K562 (cell line): Measurements from ENCODE around the gene TBC1D17. TPM values are rescaled to one million over a fixed set of nuclear protein-coding genes. Genes with fewer than 3 reads are reported as not detected.

Experiments
- CREB5 ChIP-seq: fragments of 250-450 bp; sonication (Bioruptor Pico); IDR thresholded peaks from 2 replicates; pipeline ENCODE4 v1.5.0; 2020; ENCODE audit warnings: mild to moderate bottlenecking
- ETS1 ChIP-seq: conservative IDR thresholded peaks from 2 replicates; pipeline ENCODE4 v1.6.1; 2011; ENCODE audit warnings: low read depth, mild to moderate bottlenecking, low read length; ENCODE audit not compliant: control insufficient read depth
- FOXK1 ChIP-seq: sonication (generic); formaldehyde crosslinking; IDR thresholded peaks from 2 replicates; pipeline ENCODE4 v1.8.0; 2022; ENCODE audit warnings: missing genetic modification reagents, mild to moderate bottlenecking, borderline replicate concordance
- KLF1 ChIP-seq: fragments of 450-650 bp; IDR thresholded peaks from 2 replicates; pipeline ENCODE4 v1.6.1; 2016; ENCODE audit warnings: missing genetic modification characterization, missing compliant biosample characterization
- MAFF ChIP-seq: IDR thresholded peaks from 2 replicates; pipeline ENCODE4 v1.6.1; 2012; ENCODE audit warnings: low read length, improper control_type of control experiment
- MLX ChIP-seq, 2 experiments: fragments of 450-650 bp in 1 of 2; sonication (generic) in 1 of 2; formaldehyde crosslinking; conservative IDR thresholded peaks; 2 replicates each; pipeline versions ENCODE4 v1.4.0 to v1.8.1; 2020 to 2022; ENCODE audit warnings: mild to moderate bottlenecking in 1 of 2, missing genetic modification reagents in 1 of 2
- MXI1 ChIP-seq: IDR thresholded peaks from 2 replicates; pipeline ENCODE4 v1.6.1; 2011; ENCODE audit warnings: low read depth, mild to moderate bottlenecking, improper control_type of control experiment, low read length
- MYBL2 ChIP-seq, 2 experiments: fragments of 450-650 bp in 1 of 2; sonication (generic) in 1 of 2; formaldehyde crosslinking in 1 of 2; IDR thresholded peaks; 2 replicates each; pipeline versions ENCODE4 v1.6.1 to v1.8.1; 2017 to 2022; ENCODE audit warnings: borderline replicate concordance in 1 of 2, inconsistent platforms in 1 of 2, low read depth in 1 of 2, mild to moderate bottlenecking in 1 of 2, missing genetic modification reagents in 1 of 2, moderate library complexity in 1 of 2
- POLR3G ChIP-seq: IDR thresholded peaks from 2 replicates; pipeline ENCODE4 v1.6.1; 2011; ENCODE audit not compliant: insufficient read length, insufficient replicate concordance; ENCODE audit errors: extremely low read depth
- RAD21 ChIP-seq, 2 experiments: fragments of 250-450 bp in 1 of 2; fragments of 450-650 bp in 1 of 2; sonication (Bioruptor Pico) in 1 of 2; formaldehyde crosslinking in 1 of 2; IDR thresholded peaks in 1 of 2; conservative IDR thresholded peaks in 1 of 2; 2 replicates each; pipeline versions ENCODE4 v1.4.0 to v1.8.0; 2020 to 2022; ENCODE audit warnings: mild to moderate bottlenecking in 2 of 2, moderate library complexity in 1 of 2
- SAFB ChIP-seq: fragments of 200-400 bp; formaldehyde crosslinking; IDR thresholded peaks from 2 replicates; pipeline ENCODE4 v1.6.1; 2017; ENCODE audit warnings: low read depth, low read length, borderline replicate concordance
- SP2 ChIP-seq: IDR thresholded peaks from 2 replicates; pipeline ENCODE4 v1.6.1; 2011; ENCODE audit warnings: mild to moderate bottlenecking, low read depth, low read length, moderate library complexity; ENCODE audit not compliant: poor library complexity, severe bottlenecking; ENCODE audit errors: extremely low read depth
- TCF7 ChIP-seq: sonication (generic); IDR thresholded peaks from 2 replicates; pipeline ENCODE4 v1.6.1; 2016; ENCODE audit warnings: antibody characterized with exemption, borderline replicate concordance
- ZBTB12 ChIP-seq: fragments of 250-450 bp; sonication (Bioruptor Pico); IDR thresholded peaks from 2 replicates; pipeline ENCODE4 v1.4.0; 2020
- ZBTB26 ChIP-seq: fragments of 450-650 bp; formaldehyde crosslinking; IDR thresholded peaks from 2 replicates; pipeline ENCODE4 v1.4.0; 2022; ENCODE audit warnings: missing genetic modification characterization
- ZFP1 ChIP-seq: fragments of 450-650 bp; formaldehyde crosslinking; IDR thresholded peaks from 2 replicates; pipeline ENCODE4 v1.4.0; 2020; ENCODE audit warnings: mild to moderate bottlenecking, mixed read lengths
- ZNF174 ChIP-seq: fragments of 250-450 bp; sonication (Bioruptor Pico); IDR thresholded peaks from 2 replicates; pipeline ENCODE4 v1.4.0; 2020; ENCODE audit warnings: mild to moderate bottlenecking
- ZNF175 ChIP-seq: fragments of 200-800 bp; sonication (Bioruptor generic); IDR thresholded peaks from 2 replicates; pipeline ENCODE4 v1.6.1; 2016; ENCODE audit warnings: low read depth, mild to moderate bottlenecking, missing genetic modification characterization, missing compliant biosample characterization
- ZNF354B ChIP-seq: fragments of 250-450 bp; sonication (Bioruptor Pico); IDR thresholded peaks from 2 replicates; pipeline ENCODE4 v1.4.0; 2020
- ZNF77 ChIP-seq: fragments of 250-450 bp; sonication (Bioruptor Pico); IDR thresholded peaks from 2 replicates; pipeline ENCODE4 v1.5.0; 2020
- ZNF785 ChIP-seq: fragments of 250-450 bp; sonication (Bioruptor Pico); IDR thresholded peaks from 2 replicates; pipeline ENCODE4 v1.4.0; 2020; ENCODE audit warnings: mild to moderate bottlenecking
- polyA plus RNA-seq, 8 experiments: library from polyadenylated mRNA; depleted of rRNA in 4 of 8; stranded (reverse) in 5 of 8; unstranded in 3 of 8; fragments of >200 nt; fragmentation: Nextera tagmentation in 2 of 8; fragmentation: Illumina TruSeq in 1 of 8; extraction: Ambion mirVana in 2 of 8; extraction: Trizol in 1 of 8; gene quantifications; 2 replicates each; pipeline versions ENCODE4 v1.2.1 to v1.2.3, GENCODE V29; 2011 to 2014; ENCODE audit warnings: inconsistent platforms in 1 of 8, missing spikeins in 1 of 8
- total RNA-seq, 7 experiments: library from RNA; depleted of rRNA in 6 of 7; stranded (reverse); fragments of >200 nt in 6 of 7; fragmentation: Illumina TruSeq in 2 of 7; extraction: Trizol in 2 of 7; gene quantifications; 2 replicates each; pipeline versions ENCODE4 v1.2.1 to v1.2.3, GENCODE V29; 2011 to 2021; ENCODE audit warnings: low replicate concordance in 1 of 7

Gene TBC1D17
- total and polyA plus RNA-seq, 9 of the 15 experiments (the other 6 are each of a cell fraction or from before 2014, with no cell fraction given): 0.42 to 16.0 (median 3.8) TPM

GRCh38 chr19:49850487-49851342, 26.8 kb upstream of the TBC1D17 start, which contains the start of gene PTOV1 (continued):
- TF ChIP-seq CREB5 (no peak), KLF1 (no peak), ZNF174 (no peak), SAFB (peak; percentile 24; the same call in 1 of the 2 replicates), ZNF175 (CRISPR knock-in tag) (no peak), ZBTB26 (peak; percentile 73; the same call in 1 of the 2 replicates), MYBL2 (IDR thresholded peaks at IDR 0.05; ENCODE audit: low read depth) (no peak), MYBL2 (CRISPR knock-in tag; IDR thresholded peaks at IDR 0.05; ENCODE audit: borderline replicate concordance) (no peak), MXI1 (no peak), ZBTB12 (peak; percentile 95), SP2 (no peak), TCF7 (no peak), RAD21 (CRISPR knock-in tag; conservative IDR thresholded peaks at IDR 0.05 in 1 of 2, IDR thresholded peaks at IDR 0.05 in 1 of 2) (no peak), ZNF77 (CRISPR knock-in tag) (no peak), ETS1 (peak; percentile 85), ZFP1 (CRISPR knock-in tag) (no peak), ZNF354B (CRISPR knock-in tag) (no peak), ZNF785 (CRISPR knock-in tag) (no peak), POLR3G (no peak), FOXK1 (no peak), MAFF (no peak; the same call in 1 of the 2 replicates), MLX (CRISPR knock-in tag; conservative IDR thresholded peaks at IDR 0.05) (0 out of 4 replicates have a peak, but pooled peaks of 1 of the 2 experiments have one; percentile 36)
